GM18507 (cell line): ENCODE measurements around the gene RSBN1L.
A peak's percentile ranks its signal among the peaks of the same experiment; 100 is the strongest.
"Not testable (repeated sequence)": the region's sequence is repeated elsewhere in the genome, so short reads cannot be mapped to it uniquely, and the experiment has no call there.

Source experiments
- DNase-seq: peaks from one replicate; pipeline ENCODE4 v3.0.0; 2011; ENCODE audit warnings: low read depth; ENCODE audit not compliant: insufficient read length; ENCODE audit errors: extremely low spot score
- FAIRE-seq: peaks from 2 replicates; lab custom pipeline; 2011; peaks lifted over from hg19 to GRCh38; lab: Jason Lieb, UNC

Gene RSBN1L

GRCh38 chr7:77759294-77759889 lies 63.1 kb downstream of the RSBN1L start:
- no peak for DNase-seq

DNA sequence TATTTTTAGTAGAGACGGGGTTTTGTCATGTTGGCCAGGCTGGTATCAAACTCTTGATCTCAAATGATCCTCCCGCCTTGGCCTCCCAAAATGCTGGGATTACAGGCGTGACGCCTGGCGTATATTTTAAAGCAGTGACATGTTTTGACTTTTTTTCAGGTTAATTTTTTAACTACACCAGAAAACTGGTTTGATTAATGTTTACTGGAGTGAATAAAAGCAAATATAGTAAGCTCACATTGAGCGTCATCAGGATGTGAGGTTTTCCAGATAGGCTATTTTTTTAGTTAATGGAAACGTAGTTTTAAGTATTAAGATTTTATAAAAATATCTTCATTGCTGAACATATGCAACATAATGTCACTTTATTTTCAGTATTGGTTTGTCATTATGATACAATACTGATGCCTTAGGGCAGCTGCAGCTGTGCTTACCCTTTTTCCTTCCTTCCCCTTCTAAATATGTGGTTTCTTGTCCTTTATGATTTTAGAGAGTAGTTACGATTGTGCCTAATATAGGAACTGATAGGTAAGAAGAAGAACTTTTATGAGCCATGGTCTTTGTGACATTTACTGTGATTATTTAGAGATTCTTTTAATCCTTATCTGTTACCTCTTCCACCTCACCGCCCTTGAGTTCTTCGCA lies 64.7 kb downstream of the RSBN1L start:
- FAIRE-seq (no peak), DNase-seq (no peak)

More at GRCh38 chr7:77759294-77759889, 63.1 kb downstream of the RSBN1L start:
- peak; percentile 85 for FAIRE-seq

DNA sequence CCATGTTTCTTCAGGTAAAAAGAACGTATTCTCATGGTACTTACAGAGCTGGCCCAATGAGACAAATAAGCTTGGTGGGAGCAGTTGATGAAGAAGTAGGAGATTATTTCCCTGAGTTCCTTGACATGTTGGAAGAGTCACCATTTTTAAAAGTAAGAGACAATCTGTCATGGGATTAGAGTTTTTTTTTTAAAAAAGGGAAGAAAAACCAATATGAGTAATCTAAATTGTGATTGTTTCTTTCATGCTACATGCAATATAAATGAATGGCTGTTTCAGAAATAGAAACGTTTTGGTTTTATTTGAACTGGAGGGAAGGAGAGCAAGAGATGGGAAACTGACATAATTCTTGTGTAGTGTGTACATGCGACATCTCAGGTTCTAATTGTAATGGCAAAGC lies 69.2 kb downstream of the RSBN1L start:
- DNase-seq (no peak), FAIRE-seq (no peak)

- peak; percentile 8 for DNase-seq
- FAIRE-seq: peak; percentile 64
Measured at GRCh38 chr7:77765906-77766800, 69.9 kb downstream of the RSBN1L start.

GRCh38 chr7:77766801-77767605 lies 70.7 kb downstream of the RSBN1L start:
- no peak for FAIRE-seq
- DNase-seq: no peak

- FAIRE-seq (no peak), DNase-seq (no peak)
Measured at GRCh38 chr7:77770316-77770715, 74.1 kb downstream of the RSBN1L start.

DNA sequence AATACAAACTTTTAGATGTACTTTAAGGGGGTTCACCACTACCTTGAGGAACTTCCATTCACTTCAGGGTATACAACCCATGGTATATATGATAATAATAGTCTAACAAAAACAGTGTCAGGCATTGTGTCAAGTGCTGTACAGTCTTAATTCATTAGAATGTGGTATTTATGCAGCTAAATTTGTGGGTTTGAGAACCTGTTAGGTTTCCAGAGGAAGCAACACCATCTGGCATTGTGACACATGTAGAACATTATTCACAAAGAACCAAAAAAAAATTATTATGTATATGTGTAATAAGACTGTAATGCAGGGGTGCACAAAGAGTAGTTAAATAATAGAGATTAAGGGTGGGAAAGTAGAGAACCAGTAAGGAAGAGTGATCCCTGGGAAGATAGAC lies 75.6 kb downstream of the RSBN1L start:
- no peak for DNase-seq
- no peak for FAIRE-seq

GRCh38 chr7:77778535-77778934 lies 82.3 kb downstream of the RSBN1L start:
- FAIRE-seq (no peak), DNase-seq (no peak)

DNA sequence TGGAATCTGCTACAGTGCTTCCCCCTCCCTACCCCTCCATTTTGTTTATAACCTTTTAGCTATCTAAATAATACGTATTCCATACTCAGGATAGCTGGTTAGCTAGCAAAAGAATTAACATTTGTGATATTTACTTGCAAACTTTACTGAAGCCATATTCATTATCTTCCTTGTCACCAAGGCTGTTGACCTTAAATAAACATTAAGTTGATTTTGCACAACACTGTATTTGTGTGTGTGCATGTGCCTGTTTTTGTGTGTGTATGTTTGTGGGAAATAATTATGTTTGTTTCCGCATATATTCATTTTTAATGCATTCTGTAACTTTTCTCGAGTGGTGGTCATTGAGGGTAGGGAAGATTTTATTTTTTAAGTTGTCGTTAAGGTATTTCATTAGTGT lies 86.1 kb downstream of the RSBN1L start:
- DNase-seq (no peak), FAIRE-seq (no peak)

DNA sequence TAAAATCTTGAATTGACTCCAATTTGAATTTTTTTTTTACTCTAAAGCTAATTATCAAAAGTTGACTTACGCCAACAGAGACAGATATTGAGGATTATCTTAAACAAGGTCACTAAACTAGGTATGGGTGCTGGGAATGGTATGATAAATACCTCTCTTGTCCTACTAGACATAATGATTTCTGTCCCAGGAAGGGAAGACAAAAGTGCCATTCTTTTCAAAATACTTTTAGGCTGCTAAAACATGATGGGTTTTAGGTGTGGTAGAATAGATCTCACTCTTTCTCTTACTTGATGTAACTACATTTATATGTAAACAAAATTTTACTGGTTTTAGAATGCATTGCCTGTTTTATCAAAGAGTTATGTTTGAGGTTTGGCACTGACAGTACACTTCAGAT lies 86.9 kb downstream of the RSBN1L start:
- FAIRE-seq (no peak), DNase-seq (no peak)

DNA sequence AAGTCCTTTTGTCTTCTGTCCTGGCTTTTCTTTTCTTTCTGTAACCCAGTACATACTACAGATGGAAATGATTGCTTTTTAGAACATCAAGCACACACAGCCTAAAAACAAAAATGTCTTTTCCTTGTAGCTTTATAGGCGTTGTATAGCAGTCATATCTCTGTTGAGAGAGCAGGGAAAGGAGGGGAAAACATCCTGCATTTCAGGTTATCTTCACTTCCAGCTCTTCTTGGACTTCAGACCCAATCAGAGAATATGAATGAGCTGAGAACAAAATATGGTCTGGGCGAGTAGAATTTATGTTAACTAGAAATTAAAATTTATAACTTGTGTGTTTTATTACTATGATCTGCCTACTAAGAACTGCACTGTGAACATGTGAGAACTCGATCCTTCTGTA lies 87.3 kb downstream of the RSBN1L start:
- DNase-seq: no peak
- peak; percentile 41 for FAIRE-seq

GRCh38 chr7:77784426-77784825 lies 88.2 kb downstream of the RSBN1L start:
- FAIRE-seq, DNase-seq: not testable (repeated sequence)

GRCh38 chr7:77786018-77786417 lies 89.8 kb downstream of the RSBN1L start:
- FAIRE-seq: no peak
- DNase-seq: no peak

- DNase-seq (no peak), FAIRE-seq (no peak)
Measured at GRCh38 chr7:77786741-77787140, 90.5 kb downstream of the RSBN1L start.

- no peak for FAIRE-seq
Measured at GRCh38 chr7:77788327-77788902, 92.2 kb downstream of the RSBN1L start.

DNA sequence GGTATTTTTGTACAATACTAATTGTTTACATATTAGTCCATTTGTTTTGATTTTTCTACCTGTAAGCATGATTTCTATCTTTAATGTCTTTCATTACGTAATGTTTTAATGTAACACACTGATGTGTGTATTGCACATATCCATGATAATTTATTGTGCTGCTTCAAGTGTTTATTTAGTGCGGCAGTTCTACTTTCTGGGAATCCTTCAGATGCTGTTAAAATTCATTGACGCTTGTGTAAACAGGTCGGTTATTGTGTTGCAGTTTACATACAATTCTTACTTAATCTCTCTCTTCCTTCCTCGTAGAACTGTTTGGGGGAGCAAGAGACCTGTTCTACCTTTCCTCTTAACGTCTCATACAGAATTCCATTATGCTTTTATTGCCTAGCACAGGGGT lies 95.1 kb downstream of the RSBN1L start:
- no peak for DNase-seq
- FAIRE-seq: no peak

More at GRCh38 chr7:77788327-77788902, 92.2 kb downstream of the RSBN1L start:
- no peak for DNase-seq

DNA sequence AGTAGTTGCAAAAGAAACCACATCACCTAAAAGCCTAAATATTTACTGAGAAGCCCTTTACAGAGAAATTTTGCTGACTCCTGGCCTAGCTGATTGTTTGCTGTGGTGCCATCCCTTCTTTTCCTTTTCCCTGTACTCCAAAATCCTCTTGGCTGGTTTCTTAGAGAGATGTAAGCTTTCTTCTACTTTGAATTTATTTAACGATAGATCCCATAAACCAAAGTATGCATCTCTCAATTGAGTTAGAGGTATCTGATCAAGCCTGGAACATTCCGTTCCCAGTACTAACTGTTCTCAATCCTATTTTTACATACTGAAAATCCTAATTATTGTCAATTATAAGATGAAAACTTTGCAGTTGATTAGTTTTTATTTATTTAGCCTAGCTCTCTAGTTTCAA lies 95.7 kb downstream of the RSBN1L start:
- DNase-seq (no peak), FAIRE-seq (no peak)

- no peak for DNase-seq
- FAIRE-seq: no peak
Measured at GRCh38 chr7:77794000-77794399, 97.7 kb downstream of the RSBN1L start.

DNA sequence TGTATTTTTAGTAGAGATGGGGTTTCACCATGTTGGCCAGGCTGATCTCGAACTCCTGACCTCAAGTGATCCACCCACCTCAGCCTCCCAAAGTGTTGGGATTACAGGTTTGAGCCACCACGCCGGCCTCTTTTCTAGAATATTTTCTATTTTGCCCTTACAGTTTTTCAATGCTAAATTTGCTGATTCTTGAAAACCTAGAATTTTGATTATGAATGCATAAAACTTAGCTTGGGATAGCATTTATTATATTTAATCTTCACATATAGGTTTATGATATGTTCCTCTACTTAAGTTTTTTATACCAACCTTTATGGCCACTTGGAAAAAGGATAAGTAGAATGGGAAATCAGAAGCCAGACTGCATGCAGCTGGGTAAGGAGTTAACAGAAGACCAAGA lies 99.8 kb downstream of the RSBN1L start:
- FAIRE-seq: no peak
- DNase-seq: no peak
